Colonic mucosa (tissue), 4 donors: Measurements from ENCODE around the gene DAB2IP. TPM values are rescaled to one million over a fixed set of nuclear protein-coding genes. Genes with fewer than 3 reads are reported as not detected.

Experiments
- DNase-seq: peaks from one replicate; pipeline ENCODE4 v3.0.0-alpha.2; 2020
- H3K27ac ChIP-seq: fragments of 200-600 bp; one replicate; pipeline ENCODE4 v1.8.0; 2021
- H3K27me3 ChIP-seq: fragments of 200-600 bp; one replicate; pipeline ENCODE4 v1.8.0; 2021
- H3K36me3 ChIP-seq: fragments of 200-600 bp; one replicate; pipeline ENCODE4 v1.8.0; 2021
- H3K4me1 ChIP-seq: fragments of 200-600 bp; one replicate; pipeline ENCODE4 v1.8.0; 2021; ENCODE audit warnings: mild to moderate bottlenecking
- H3K4me3 ChIP-seq: fragments of 200-600 bp; one replicate; pipeline ENCODE4 v1.8.0; 2021
- H3K9ac ChIP-seq, 2 donors: one replicate each; pipeline ENCODE4 v1.7.0; 2013; ENCODE audit warnings: control low read depth in 2 of 2, low read depth in 2 of 2, low read length in 2 of 2
- H3K9me3 ChIP-seq: fragments of 200-600 bp; one replicate; pipeline ENCODE4 v1.8.0; 2021
- CTCF ChIP-seq: fragments of 200-600 bp; IDR thresholded peaks from one replicate; pipeline ENCODE4 v1.8.0; 2022; ENCODE audit warnings: antibody characterized with exemption, mild to moderate bottlenecking
- intact Hi-C: fragments of 100-400 bp; cut with DNase I; formaldehyde crosslinking; loops from one replicate; pipeline ENCODE4 v1.14.1; 2022
- total RNA-seq, 2 donors: library from RNA; stranded (reverse); fragmentation: NEBNext Ultra II Directional in 1 of 2; extraction: Animal tissue kit (Norgen Biotek cat#: 25700) in 1 of 2; gene quantifications; one replicate each; pipeline ENCODE4 v1.2.1, GENCODE V29; 2021
- donor health status: healthy.
- donor health status: DM: no; HTN: no; CAD: no.
- donor health status: DM: no; HTN: no; CAD: no.

DAB2IP gene
- total RNA-seq, 2 donors from 2014 or later = 126 to 130 TPM

GRCh38 chr9:121807823-121808278, 156.4 kb downstream of the DAB2IP start:
- Histone ChIP-seq H3K36me3 (no peaks in the 10 kb centered on the region), H3K9ac (no peak overlapping the region), H3K9me3 (no peaks in the 10 kb centered on the region), H3K4me3 (no peak overlapping the region), H3K27ac (no peak overlapping the region), H3K4me1 (no peaks in the 10 kb centered on the region), H3K27me3 (no peaks in the 10 kb centered on the region)
- DNase-seq = no peak
- no peak for TF ChIP-seq CTCF
- intact Hi-C loops = no loop called here

- Histone ChIP-seq H3K27ac (no peak overlapping the region), H3K9me3 (no peaks in the 10 kb centered on the region), H3K4me3 (no peak overlapping the region), H3K36me3 (no peaks in the 10 kb centered on the region), H3K4me1 (no peaks in the 10 kb centered on the region), H3K27me3 (no peaks in the 10 kb centered on the region), H3K9ac (no peak overlapping the region)
- no peak for DNase-seq
- intact Hi-C loops = no loop called here
- TF ChIP-seq CTCF = no peak
Observed at GRCh38 chr9:121808781-121809180, 157.3 kb downstream of the DAB2IP start.

GRCh38 chr9:121809356-121810050, 158.1 kb downstream of the DAB2IP start:
- Histone ChIP-seq H3K36me3 (no peaks in the 10 kb centered on the region), H3K9ac (no peak overlapping the region), H3K4me3 (no peak overlapping the region), H3K9me3 (no peaks in the 10 kb centered on the region), H3K4me1 (no peaks in the 10 kb centered on the region), H3K27me3 (no peaks in the 10 kb centered on the region), H3K27ac (no peak overlapping the region)
- no peak for DNase-seq
- intact Hi-C loops = no loop called here
- TF ChIP-seq CTCF = no peak

GRCh38 chr9:121810489-121810888, 159.1 kb downstream of the DAB2IP start:
- TF ChIP-seq CTCF = no peak
- H3K4me1 ChIP-seq = no peaks in the 10 kb centered on the region
- no peak overlapping the region for H3K9ac ChIP-seq
- H3K27ac ChIP-seq = no peak overlapping the region
- no peaks in the 10 kb centered on the region for H3K36me3 ChIP-seq
- H3K9me3 ChIP-seq = no peaks in the 10 kb centered on the region
- H3K27me3 ChIP-seq = no peaks in the 10 kb centered on the region
- no peak overlapping the region for H3K4me3 ChIP-seq
- intact Hi-C loops = no loop called here
- DNase-seq = no peak

GRCh38 chr9:121811140-121811539, 159.7 kb downstream of the DAB2IP start:
- intact Hi-C loops = no loop called here
- Histone ChIP-seq H3K9me3 (no peaks in the 10 kb centered on the region), H3K4me1 (no peaks in the 10 kb centered on the region), H3K27ac (no peak overlapping the region), H3K4me3 (no peak overlapping the region), H3K27me3 (no peaks in the 10 kb centered on the region), H3K36me3 (no peaks in the 10 kb centered on the region), H3K9ac (no peak overlapping the region)
- DNase-seq = no peak
- no peak for TF ChIP-seq CTCF
